HEK293T (cell line): Measurements from ENCODE around the gene TFDP2.

Source experiments
- ARNT ChIP-seq: fragments of 450-650 bp; IDR thresholded peaks from 2 replicates; pipeline ENCODE4 v1.6.1; 2017; ENCODE audit warnings: mild to moderate bottlenecking
- BHLHE40 ChIP-seq: fragments of 450-650 bp; IDR thresholded peaks from 2 replicates; pipeline ENCODE4 v1.6.1; 2016; ENCODE audit warnings: mild to moderate bottlenecking, moderate library complexity, borderline replicate concordance
- CTBP1 ChIP-seq: fragments of 450-650 bp; IDR thresholded peaks from 2 replicates; pipeline ENCODE4 v1.6.1; 2016; ENCODE audit warnings: borderline replicate concordance
- ELF4 ChIP-seq: fragments of 450-650 bp; IDR thresholded peaks from 2 replicates; pipeline ENCODE4 v1.6.1; 2017; ENCODE audit warnings: antibody characterized with exemption
- FOXA1 ChIP-seq: fragments of 450-650 bp; IDR thresholded peaks from 2 replicates; pipeline ENCODE4 v1.6.1; 2016; ENCODE audit warnings: mild to moderate bottlenecking
- FOXK2 ChIP-seq: fragments of 450-650 bp; IDR thresholded peaks from 2 replicates; pipeline ENCODE4 v1.6.1; 2016; ENCODE audit warnings: mild to moderate bottlenecking
- FOXM1 ChIP-seq: fragments of 450-650 bp; IDR thresholded peaks from 2 replicates; pipeline ENCODE4 v1.6.1; 2017; ENCODE audit warnings: mild to moderate bottlenecking, borderline replicate concordance
- HDGF ChIP-seq: fragments of 450-650 bp; IDR thresholded peaks from 2 replicates; pipeline ENCODE4 v1.6.1; 2017; ENCODE audit warnings: antibody characterized with exemption, borderline replicate concordance
- LEF1 ChIP-seq: fragments of 450-650 bp; IDR thresholded peaks from 2 replicates; pipeline ENCODE4 v1.6.1; 2017; ENCODE audit warnings: mild to moderate bottlenecking, borderline replicate concordance
- NFRKB ChIP-seq: fragments of 450-650 bp; IDR thresholded peaks from 2 replicates; pipeline ENCODE4 v1.6.1; 2016; ENCODE audit warnings: mild to moderate bottlenecking, moderate library complexity
- SP1 ChIP-seq: fragments of 450-650 bp; IDR thresholded peaks from 2 replicates; pipeline ENCODE4 v1.6.1; 2017
- SUZ12 ChIP-seq: fragments of 450-650 bp; IDR thresholded peaks from 2 replicates; pipeline ENCODE4 v1.6.1; 2016; ENCODE audit warnings: mild to moderate bottlenecking
- TARDBP ChIP-seq: fragments of 450-650 bp; IDR thresholded peaks from 2 replicates; pipeline ENCODE4 v1.6.1; 2016
- ZNF384 ChIP-seq: fragments of 450-650 bp; IDR thresholded peaks from 2 replicates; pipeline ENCODE4 v1.6.1; 2016

- TF ChIP-seq BHLHE40 (no peak), TARDBP (no peak), NFRKB (no peak), ARNT (no peak), ELF4 (no peak), SP1 (no peak), CTBP1 (no peak), LEF1 (no peak), SUZ12 (no peak), FOXM1 (no peak), FOXK2 (no peak), ZNF384 (no peak), FOXA1 (no peak), HDGF (no peak)
Measured at GRCh38 chr3:142106548-142106947, 42.8 kb downstream of the TFDP2 start.
